Measurements from ENCODE around the gene FAM187B.
A peak's percentile ranks its signal among the peaks of the same experiment; 100 is the strongest.
"Not testable (repeated sequence)": the region's sequence is repeated elsewhere in the genome, so short reads cannot be mapped to it uniquely, and the experiment has no call there.

The FAM187B gene

GRCh38 chr19:35211545-35212230 lies 16.9 kb downstream of the FAM187B start:
- DNase-seq, result peak; percentile 95

GRCh38 chr19:35209646-35210045 lies 18.9 kb downstream of the FAM187B start:
- DNase-seq, result no peak

DNA sequence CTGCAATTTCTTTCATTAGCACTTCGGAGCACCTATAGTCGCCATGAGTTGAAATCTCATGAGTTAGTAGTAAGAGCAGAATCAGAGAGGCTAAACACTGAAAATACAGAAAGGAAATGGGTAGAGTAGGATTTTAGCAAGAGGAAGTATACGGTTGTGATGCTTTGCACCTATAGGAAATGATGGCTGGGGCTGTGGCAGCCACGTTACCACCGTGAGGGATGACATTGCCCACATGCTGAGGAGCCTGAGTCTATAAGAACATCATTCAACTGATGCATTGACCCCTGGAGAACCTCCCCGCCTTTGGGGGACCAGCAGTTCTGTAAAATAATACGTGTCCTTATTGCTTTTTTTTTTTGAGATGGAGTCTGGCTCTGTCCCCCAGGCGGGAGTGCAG lies 20.4 kb downstream of the FAM187B start:
- no peak for DNase-seq

DNA sequence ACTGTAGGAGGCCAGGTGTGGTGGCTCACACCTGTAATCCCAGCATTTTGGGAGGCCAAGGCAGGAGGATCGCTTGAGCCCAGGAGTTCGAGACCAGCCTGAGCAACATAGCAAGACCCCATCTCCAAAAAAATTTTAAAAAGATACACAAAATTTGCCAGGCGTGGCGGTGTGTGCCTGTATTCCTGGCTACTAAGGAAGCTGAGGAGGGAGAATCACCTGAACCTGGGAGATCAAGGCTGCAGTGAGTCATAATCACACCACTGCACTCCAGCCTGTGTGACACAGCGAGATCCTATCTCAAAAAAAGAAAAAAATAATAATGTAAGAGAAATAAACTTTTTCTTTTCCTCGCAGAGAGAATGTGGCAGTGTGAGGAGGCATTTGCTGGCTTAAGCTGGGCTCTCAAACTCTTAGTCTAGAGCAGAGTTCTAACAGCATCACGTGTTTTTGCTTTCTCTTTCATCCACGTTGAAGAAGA lies 21.1 kb downstream of the FAM187B start:
- peak; percentile 59 for DNase-seq

DNA sequence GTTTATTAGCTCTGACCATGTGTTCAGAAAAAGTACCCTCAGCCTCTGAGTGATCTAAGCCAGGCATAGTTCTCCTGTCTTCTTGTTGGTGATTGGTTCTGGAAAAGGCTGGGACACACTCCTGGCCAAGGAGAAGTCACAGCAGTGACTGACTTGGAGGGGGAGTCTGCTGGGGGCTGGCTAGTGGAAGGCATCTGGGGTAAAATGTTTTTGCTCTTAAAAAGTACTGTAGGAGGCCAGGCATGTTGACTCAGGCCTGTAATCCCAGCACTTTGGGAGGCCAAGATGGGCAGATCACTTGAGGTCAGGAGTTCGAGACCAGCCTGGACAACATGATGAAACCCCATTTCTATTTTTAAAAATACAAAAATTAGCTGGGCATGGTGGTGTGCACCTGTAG lies 21.7 kb downstream of the FAM187B start:
- DNase-seq, result no peak

- DNase-seq, result peak; percentile 88
Measured at GRCh38 chr19:35206379-35206778, 22.2 kb downstream of the FAM187B start.

DNA sequence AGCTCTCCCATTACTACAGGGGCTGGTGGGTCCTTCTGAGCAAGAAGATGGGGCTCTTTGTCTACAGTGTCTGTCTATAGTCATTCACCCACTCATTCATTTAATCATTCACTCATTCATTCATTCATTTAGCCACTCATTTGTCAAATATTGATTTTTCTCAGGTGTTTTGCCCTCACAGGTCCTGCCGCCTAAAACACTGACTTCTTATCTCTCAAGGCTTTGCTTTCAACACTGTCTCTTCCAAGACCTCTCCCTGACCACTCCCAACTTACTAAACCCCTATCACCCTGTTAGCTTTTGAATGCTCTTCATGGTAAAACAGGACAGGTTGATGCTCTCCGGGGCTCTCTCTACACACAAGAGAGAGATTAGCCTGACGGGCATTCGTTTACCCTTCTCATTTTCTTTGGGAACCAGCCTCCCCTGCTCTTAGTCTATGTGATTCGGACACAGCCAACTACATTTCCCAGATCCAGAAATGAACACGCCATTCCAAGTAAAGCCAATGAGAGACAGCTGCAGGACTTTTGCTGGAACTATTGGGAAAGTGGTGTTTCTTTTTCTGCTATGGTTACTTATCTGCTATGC lies 22.7 kb downstream of the FAM187B start:
- no peak for DNase-seq

DNA sequence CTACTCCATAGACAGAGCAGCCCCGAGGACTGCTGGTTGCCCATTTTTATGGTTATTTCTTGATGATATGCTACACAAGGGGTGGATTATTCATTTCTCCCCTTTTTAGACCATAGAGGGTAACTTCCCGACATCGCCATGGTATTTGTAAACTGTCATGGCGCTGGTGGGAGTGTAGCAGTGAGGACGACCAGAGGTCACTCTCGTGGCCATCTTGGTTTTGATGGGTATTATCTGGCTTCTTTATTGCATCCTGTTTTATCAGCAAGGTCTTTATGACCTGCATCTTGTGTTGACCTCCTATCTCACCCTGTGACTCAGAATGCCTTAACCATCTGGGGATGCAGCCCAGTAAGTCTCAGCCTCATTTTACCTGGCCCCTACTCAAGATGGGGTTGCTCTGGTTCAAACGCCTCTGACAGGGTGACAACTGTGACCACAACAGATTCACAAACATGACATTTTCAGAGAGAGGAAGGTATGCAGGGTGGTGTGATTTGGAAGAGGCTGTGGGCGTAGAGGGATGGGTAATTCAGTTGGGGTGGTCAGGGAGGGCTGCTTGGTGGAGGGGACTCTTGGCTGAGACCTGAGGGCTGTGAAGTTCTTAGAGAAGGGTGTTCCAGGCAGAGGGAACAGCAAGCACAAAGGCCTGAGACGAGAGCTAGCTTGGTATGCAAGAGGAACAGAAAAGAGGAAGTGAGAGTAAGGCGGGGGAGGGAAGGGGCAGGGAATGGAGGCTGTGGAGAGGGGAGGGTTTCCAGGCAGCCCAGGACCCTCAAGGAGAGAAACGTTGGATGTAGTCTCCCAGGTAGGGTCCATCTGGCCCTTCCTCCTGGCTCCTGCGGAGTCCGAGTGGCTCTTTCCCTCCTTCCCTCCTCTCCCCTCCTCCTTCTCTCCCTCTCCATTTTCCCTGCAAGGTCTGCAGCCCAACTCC lies 23.5 kb downstream of the FAM187B start:
- peak; percentile 74 for DNase-seq

DNA sequence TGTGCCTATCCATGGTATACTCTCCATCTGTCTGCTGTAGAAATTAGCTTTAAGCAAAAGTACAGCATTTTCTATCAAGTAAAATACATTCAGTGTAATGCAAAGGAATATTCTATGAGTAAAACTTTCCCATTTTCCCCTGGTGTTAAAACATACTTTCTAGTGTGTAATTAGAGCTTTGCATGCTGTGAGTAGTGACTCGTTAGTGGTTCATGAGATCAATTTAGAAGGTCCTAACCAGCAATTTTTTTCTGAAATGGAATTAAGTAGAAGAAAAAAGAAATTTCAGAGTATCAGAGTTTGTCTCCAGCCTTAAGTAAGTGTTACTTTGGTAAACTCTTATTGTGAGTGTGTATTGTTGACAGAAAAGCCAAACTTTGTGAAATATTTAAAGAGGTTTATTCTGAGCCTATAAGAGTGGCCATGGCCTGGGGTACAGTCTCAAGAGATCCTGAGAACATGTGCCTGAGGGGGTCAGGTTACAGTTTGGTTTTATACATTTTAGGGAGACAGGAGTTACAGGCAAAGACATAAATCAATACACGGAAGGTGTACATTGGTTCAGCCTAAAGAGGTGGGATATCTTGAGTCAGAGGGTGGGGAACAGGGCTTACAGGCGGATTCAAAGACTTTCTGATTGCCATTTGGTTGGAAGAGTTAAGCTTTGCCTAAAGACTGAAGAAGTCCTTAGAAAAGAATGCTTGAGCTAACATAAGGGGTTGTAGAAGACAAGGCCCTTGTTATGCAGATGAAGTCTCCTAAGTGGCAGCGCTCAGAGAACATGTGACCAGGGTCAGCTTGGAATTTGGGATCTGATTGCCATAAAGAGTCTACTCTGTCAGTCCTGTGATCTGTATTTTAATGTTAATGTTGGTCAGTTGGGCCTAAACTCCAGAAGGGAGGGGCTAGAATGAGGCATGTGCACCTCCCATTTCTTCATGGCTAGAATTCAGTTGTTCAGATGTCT lies 25.5 kb downstream of the FAM187B start:
- DNase-seq, result no peak

GRCh38 chr19:35199481-35199880 lies 29.1 kb downstream of the FAM187B start:
- DNase-seq, result no peak

DNA sequence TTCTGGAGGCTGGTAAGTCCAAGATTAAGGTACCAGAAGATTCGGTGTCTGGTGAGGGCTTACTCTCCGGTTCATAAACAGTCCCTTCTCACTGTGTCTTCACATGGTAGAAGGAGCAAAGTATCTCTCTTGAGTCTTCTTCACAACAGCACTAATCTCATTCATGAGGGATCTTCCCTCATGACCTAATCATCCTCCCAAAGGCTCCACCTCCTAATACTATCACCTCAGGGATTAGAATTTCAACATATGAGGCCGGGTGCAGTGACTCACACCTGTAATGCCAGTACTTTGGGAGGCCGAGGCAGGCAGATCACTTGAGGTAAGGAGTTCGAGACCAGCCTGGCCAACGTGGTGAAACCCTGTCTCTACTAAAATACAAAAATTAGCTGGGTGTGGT lies 31.7 kb downstream of the FAM187B start:
- not testable (repeated sequence) for DNase-seq

GRCh38 chr19:35195830-35196229 lies 32.7 kb downstream of the FAM187B start:
- no peak for DNase-seq

GRCh38 chr19:35194012-35194984 lies 34.2 kb downstream of the FAM187B start:
- no peak for DNase-seq

DNA sequence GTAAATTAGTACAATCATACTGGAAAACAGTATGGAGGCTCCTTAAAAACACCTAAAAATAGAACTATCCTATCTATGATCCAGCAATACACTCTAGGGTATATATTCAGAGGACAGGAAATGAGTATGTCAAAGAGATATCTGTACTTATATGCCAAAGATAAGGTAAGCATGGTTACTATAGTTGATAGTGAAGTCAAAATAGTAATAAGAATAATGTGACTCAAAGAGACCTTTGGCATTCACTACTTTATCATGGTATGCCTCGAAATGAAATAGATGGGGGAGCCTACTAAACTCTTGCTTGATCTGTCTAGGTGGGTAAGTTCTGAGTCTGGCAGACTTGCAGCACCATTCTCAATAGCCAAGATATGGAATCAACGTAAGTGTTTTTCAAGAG lies 43.7 kb downstream of the FAM187B start:
- DNase-seq, result no peak

DNA sequence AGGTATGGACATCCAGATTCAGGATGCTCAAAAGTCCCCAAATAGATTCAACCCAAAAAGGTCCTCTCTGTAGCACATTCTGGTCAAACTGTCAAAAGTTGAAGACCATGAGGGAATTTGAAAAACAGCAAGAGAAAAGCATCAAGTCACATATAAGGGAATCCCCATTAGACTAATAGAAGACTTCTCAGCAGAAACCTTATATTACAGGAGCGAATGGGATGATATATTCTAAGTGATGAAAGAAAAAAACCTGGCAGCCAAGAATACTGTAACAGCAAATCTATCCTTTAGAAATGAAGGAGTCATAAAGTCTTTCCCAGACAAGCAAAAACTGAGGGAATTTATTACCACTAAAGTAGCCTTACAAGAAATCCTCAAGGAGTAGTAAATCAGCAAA lies 44.3 kb downstream of the FAM187B start:
- no peak for DNase-seq

- DNase-seq, result no peak
Measured at GRCh38 chr19:35181387-35181786, 47.2 kb downstream of the FAM187B start.

- DNase-seq, result no peak
Measured at GRCh38 chr19:35179830-35180229, 48.7 kb downstream of the FAM187B start.

DNA sequence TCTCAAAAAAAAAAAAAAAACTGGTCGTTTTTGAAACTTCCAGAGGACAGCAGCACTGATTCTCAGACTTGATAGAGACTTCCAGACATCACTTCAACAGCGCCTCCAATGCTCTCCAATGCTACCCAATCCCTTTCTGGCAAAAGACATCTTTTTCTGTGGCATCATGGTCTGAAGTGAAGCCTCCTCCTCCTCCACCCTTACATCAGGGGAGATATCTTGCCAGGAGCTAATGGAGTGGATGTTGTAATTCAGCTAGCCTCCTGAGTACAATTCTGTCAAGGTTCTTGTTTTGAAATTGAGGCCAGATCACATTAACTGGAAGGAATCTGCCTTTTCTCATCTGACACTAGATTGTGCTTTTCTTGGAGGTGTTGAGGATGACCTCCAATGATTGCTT lies 49.8 kb downstream of the FAM187B start:
- no peak for DNase-seq

DNA sequence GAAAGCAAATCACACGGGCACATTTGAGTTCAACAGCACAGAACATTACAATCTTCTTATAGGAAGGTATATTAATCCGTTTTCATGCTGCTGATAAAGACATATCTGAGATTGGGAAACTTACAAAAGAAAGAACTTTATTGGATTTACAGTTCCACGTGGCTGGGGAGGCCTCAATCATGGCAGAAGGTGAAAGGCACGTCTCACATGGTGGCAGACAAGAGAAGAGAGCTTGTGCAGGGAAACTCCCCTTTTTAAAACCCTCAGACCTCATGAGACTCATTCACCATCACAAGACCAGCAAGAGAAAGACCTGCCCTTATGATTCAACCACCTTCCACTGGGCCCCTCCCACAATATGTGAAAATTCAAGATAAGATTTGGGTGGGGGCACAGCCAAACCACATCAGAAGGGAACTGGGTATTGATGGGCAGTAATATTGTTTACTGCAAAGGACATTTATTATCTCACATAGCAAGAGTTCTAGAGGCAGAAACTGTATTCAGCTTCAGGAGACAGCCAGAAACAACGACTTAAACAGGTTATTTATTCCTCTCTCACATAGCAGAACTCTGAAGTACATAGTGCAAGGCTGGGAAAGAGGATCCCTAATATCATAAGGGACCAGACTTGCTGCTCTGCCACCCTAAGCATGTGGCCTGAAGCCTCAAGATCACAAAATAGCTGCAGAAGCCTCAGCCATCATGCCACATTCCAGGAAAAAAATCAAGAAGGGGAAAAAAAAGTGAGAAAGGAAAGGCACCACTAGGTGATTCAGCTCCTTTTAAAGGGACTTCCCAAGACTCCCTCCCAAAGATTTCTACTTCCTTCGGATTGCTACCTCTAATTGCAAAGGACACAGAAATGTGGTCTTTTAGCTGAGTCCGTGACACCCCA lies 50.9 kb downstream of the FAM187B start:
- no peak for DNase-seq

DNA sequence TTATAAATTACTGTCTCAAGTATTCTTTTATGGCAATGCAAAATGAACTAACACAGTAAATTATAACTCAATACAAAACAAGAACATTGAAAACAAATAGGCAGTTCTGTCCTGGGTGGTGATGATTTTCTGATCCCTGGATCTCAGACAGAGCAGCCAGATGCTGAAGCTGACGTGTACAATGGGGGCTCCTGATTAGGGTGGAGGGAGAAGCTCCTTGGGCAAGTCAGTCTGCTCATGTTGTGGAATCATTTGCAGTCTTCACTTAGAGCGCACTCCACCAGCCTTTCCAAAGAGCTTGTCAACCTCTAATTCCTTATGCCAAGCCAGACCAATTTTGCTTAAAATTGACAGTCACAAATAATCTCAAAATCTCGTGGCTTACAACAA lies 52.4 kb downstream of the FAM187B start:
- DNase-seq, result no peak

Data from CD4-positive, alpha-beta T cell treated with Interleukin-15 for 1 hour (primary cell).